ENCODE results near the gene AFF3.
A peak's percentile ranks its signal among the peaks of the same experiment; 100 is the strongest.
"Not testable (repeated sequence)": the region's sequence is repeated elsewhere in the genome, so short reads cannot be mapped to it uniquely, and the experiment has no call there.

Gene AFF3, protein sequence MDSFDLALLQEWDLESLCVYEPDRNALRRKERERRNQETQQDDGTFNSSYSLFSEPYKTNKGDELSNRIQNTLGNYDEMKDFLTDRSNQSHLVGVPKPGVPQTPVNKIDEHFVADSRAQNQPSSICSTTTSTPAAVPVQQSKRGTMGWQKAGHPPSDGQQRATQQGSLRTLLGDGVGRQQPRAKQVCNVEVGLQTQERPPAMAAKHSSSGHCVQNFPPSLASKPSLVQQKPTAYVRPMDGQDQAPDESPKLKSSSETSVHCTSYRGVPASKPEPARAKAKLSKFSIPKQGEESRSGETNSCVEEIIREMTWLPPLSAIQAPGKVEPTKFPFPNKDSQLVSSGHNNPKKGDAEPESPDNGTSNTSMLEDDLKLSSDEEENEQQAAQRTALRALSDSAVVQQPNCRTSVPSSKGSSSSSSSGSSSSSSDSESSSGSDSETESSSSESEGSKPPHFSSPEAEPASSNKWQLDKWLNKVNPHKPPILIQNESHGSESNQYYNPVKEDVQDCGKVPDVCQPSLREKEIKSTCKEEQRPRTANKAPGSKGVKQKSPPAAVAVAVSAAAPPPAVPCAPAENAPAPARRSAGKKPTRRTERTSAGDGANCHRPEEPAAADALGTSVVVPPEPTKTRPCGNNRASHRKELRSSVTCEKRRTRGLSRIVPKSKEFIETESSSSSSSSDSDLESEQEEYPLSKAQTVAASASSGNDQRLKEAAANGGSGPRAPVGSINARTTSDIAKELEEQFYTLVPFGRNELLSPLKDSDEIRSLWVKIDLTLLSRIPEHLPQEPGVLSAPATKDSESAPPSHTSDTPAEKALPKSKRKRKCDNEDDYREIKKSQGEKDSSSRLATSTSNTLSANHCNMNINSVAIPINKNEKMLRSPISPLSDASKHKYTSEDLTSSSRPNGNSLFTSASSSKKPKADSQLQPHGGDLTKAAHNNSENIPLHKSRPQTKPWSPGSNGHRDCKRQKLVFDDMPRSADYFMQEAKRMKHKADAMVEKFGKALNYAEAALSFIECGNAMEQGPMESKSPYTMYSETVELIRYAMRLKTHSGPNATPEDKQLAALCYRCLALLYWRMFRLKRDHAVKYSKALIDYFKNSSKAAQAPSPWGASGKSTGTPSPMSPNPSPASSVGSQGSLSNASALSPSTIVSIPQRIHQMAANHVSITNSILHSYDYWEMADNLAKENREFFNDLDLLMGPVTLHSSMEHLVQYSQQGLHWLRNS (N-terminal part only)

GRCh38 chr2:100142393-100142792, at the start of gene AFF3:
AFF3 (minus strand) TSS chr2:100142590; CDS start chr2:100104454, 38,136 bp downstream.
- DNase-seq = peak in 1 of 14 donors; percentile 3

GRCh38 chr2:100189387-100189786, 47.0 kb upstream of the AFF3 start:
- DNase-seq = no peak

DNA sequence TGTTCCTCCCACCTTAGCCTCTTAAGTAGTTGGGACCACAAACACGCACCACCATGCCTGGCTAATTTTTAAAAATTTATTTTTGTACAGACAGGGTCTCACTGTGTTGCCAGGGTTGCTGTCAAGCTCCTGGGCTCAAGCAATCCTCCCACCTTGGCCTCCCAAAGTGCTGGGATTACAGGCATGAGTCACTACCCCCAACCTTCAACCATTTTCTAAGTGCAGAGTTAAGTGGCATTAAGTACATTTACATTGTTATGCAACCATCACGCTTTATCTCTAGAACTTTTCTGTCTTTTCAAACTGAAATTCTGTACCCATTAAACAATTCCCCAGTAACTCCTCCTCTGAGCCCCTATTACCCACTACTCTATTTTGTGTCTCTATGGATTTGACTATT, 45.9 kb upstream of the AFF3 start:
- DNase-seq = no peak

GRCh38 chr2:100186126-100186525, 43.7 kb upstream of the AFF3 start:
- DNase-seq = no peak

GRCh38 chr2:100185516-100185915, 43.1 kb upstream of the AFF3 start:
- no peak for DNase-seq

DNA sequence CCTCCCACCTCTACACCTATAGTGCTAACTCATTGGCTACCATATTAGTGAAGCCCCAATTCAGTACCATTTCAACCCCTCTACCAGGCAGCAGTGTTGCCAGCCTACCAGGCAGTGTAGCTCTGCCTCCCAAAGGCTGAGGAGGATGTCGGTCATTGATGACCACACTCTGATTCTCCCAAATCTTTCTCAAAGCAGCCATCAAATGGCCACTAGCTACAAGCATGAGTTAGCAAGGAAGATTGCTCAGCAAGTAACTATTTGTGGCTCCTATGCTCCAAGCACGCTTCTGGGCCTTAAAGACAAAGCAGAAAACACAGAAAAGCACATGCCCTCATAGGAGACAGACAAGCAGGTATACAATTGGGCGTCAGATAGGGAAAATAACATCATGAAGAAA, 42.7 kb upstream of the AFF3 start:
- DNase-seq = no peak

DNA sequence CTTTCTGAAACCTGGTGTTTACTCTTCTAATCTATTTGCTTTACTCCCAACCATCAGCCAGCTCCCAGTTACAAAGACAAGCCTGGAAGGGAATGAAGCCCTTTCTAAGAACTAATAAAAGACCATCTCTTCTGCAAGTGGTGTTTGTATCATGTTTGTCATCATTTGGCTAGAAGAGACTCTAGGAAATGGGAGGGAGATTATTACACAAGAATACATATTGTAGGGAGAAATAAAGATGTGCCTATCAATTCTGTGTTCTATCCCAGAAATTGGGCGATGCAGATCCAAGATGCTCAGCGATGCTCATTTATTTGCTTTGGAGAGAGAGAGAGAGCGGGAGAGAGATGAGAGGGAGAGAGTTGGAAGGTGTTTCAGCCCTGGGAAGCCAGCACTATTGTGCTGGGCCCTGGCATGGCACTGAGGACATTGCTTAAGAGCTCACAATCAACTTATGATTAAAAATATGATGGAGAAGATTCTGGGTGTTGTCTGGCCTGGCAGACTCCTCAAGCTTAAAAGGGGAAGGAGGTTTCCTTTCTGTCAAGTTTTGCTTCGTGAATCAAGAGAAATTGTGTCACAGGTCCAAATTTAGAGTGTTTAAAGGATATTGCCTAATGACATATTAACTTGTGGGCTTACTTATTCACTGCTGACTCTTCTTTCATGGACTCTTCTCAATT, 41.8 kb upstream of the AFF3 start:
- no peak for DNase-seq

GRCh38 chr2:100182494-100183361, 40.3 kb upstream of the AFF3 start:
- DNase-seq = peak in 1 of 14 donors; percentile 44

DNA sequence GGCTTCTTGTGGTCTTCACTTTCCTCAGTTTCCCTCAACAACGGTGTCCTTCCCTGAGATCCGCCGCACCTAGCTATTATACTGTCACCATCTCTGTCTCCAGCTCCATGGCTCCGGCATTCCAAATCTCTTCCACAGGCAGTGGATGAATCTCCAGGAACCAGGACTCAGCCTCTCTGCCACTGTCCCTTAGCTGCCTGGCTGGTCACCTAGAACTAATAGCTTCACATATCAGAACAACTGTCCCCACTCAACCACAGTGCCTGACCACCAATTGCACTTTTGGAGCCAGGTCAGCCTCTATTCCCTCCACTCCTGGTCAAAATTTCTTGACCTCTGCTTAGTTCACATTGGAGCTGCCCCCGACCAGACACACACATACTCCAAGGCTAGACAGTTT, 38.1 kb upstream of the AFF3 start:
- DNase-seq = no peak

GRCh38 chr2:100179806-100180205, 37.4 kb upstream of the AFF3 start:
- DNase-seq = no peak

- DNase-seq = no peak
Observed at GRCh38 chr2:100178864-100179263, 36.5 kb upstream of the AFF3 start.

DNA sequence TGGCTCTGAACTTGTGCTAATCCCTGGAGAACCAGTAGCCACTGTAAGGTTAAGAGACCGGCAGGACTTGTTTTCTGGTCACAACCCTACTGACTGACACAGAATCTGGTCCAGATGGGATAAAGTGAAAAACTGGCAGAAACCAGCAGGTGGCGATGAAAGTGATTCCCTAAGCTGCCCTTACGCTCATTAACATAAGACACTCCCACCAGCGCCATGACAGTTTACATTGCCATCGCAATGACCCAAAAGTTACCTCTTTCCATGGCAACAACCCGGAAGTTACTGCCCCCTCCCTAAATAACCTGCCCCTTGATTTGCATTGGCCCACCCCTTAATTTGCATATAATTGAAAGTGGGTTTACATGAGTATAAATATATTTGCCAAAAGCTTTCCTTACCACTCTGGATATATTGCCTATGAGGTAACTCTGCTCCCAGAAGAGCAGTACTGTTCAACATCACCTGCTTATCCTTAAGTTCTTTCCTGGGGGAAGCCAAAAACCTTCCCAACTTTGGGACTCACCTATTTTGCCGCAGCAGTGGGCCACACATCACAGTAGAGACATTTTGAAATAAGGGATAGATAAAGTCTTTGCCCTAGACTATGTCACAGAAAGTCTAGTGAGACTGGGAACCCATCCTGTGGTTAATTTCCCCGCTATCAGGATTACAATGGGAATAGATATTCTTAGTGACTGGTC, 35.8 kb upstream of the AFF3 start:
- DNase-seq = no peak

GRCh38 chr2:100176925-100177324, 34.5 kb upstream of the AFF3 start:
- no peak for DNase-seq

DNA sequence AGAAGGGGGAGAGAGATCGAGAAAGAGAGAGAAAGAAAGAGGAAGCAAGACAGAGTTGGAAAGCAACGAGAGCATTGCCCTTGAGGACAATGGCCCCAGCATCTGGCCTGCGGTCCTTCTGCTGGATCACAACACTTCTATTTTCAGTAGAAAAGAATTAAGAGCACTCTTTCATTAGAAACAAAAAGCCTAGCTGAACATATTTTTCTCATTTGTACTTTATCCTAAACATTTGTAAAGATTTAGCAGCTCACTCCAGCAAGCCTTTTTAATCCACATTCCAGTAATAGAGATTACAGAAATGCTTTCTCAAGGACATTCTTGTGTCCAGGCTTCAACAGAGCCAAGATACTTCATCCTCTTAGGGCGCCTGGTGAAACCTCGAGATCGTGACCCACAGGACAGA, 31.6 kb upstream of the AFF3 start:
- DNase-seq = no peak

DNA sequence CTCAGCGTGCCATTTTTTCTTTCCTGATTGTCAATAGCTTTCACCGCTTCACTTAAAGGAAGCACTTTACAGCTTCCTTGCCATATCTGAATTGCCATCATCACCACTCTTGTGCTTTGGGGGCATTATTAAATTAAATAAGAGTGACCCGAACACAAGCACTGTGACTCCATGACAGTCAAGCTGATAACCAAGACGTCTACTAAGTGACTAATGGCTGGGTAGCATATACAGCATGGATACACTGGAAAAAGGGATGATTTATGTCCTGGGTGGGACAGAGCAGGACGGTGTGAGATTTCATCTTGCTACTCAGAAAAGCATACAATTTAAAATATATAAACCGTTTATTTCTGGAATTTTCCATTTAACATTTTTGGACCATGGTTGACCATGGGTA, 24.3 kb upstream of the AFF3 start:
- no peak for DNase-seq

- no peak for DNase-seq
Observed at GRCh38 chr2:100163605-100164004, 21.2 kb upstream of the AFF3 start.

- DNase-seq = no peak
Observed at GRCh38 chr2:100161945-100162620, 19.7 kb upstream of the AFF3 start.

DNA sequence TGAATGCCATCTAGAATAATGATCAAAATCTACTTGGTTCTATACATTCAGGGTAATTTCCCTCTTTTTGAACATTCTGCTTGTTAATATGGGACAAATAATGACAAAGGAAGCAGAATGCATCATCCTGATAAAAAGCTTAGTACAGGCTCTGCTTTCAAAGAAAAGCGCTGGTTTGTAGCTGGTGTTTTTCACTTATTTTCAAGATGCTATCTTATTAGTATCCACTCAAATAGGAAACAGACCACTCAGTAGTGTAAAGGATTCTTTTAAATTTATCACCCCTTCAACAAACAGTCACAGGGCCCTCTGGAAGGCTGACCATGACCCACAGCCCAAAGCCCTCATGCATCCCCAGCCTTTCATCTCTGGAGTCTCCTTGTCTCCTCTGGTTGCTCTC, 18.0 kb upstream of the AFF3 start:
- DNase-seq = no peak

GRCh38 chr2:100151832-100152231, 9.4 kb upstream of the AFF3 start:
- DNase-seq = not testable (repeated sequence)

GRCh38 chr2:100151310-100151709, 8.9 kb upstream of the AFF3 start:
- no peak for DNase-seq
